ENCODE measurements around the gene PTGR1.
A peak's percentile ranks its signal among the peaks of the same experiment; 100 is the strongest.

Gene PTGR1

GRCh38 chr9:111542497-111543254 lies 56.8 kb downstream of the PTGR1 start:
- no peak for DNase-seq (ENCODE audit: low spot score)

- DNase-seq (ENCODE audit: low spot score): no peak
Measured at GRCh38 chr9:111533099-111533790, 66.2 kb downstream of the PTGR1 start.

- no peak for DNase-seq (ENCODE audit: low spot score)
Measured at GRCh38 chr9:111531716-111532115, 67.7 kb downstream of the PTGR1 start.

GRCh38 chr9:111529787-111530186 lies 69.7 kb downstream of the PTGR1 start:
- DNase-seq (ENCODE audit: low spot score): no peak

GRCh38 chr9:111527347-111527746 lies 72.1 kb downstream of the PTGR1 start:
- no peak for DNase-seq (ENCODE audit: low spot score)

GRCh38 chr9:111525056-111525977 lies 74.1 kb downstream of the PTGR1 start, which contains the start of gene ZNF483:
ZNF483 (plus strand) TSS chr9:111525179; CDS start chr9:111527396, 2,217 bp downstream.
- peak; percentile 87 for DNase-seq (ENCODE audit: low spot score)

GRCh38 chr9:111524731-111525055 lies 74.8 kb downstream of the PTGR1 start:
- no peak for DNase-seq (ENCODE audit: low spot score)

GRCh38 chr9:111516061-111516465 lies 83.4 kb downstream of the PTGR1 start:
- DNase-seq (ENCODE audit: low spot score): no peak

- no peak for DNase-seq (ENCODE audit: low spot score)
Measured at GRCh38 chr9:111514967-111515366, 84.5 kb downstream of the PTGR1 start.

Data from Ammon's horn (tissue), 1 donor.